ENCODE data around the gene SUCNR1.
"Not testable (repeated sequence)": the region's sequence is repeated elsewhere in the genome, so short reads cannot be mapped to it uniquely, and the experiment has no call there.

SUCNR1 gene

DNA sequence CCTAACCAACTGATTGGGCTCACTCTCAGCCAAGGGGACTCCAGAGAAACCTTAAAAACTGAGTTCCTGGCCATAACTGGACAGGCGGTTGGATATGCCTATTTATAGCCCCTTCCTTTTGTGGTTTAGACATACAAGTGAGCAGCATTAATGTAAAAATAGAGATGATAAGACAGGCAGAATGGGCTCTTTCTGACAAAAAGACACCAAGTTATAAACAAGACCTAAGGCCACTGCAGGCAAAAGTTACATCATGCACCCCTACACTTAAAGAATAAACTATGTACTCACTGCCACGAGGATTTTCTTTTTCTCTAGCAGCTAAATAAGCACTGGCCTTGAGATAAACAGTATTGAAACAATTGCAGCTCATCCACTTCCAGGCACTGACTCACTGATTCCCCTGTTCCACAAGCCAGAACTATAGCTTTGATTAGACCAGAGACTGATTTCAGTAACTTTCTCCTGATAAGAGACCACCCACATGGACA is 30.1 kb downstream of the SUCNR1 start:
- DNase-seq: no peak

DNA sequence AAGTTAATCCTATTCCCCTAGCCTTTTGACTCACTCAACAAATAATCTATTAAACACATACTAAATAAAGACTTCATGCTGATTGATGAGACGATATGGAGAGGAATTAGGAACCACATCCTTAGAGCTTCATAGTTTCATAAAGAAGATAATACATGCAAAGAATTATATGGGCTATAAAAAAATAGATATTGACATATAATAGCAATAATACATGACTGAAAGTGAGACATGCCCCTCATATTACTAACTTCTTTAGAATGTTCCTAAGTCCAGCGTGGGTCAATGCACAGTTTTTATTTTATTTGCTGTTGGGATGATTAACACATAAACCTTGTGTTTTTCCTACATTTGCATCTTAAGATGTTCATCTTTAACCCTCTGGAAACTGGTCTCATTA is 32.2 kb downstream of the SUCNR1 start:
- no peak for DNase-seq

DNA sequence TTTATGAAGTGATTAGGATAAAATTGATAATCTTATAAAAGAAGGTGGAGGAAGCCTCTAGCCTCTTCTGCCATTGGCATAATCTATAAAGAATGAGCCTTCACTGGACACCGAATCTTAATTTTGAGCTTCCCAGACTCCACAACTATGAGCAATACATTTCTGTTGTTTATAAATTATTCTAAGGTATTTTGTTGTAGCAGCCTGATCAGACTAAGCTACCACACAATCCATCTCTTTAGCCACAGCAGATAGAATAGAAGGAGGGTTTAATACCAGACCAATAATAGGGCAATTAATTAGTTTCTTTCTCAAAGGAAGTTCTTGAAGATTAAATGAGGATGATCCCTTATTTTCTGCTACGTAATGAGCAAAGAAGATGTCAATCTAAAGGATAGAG is 33.3 kb downstream of the SUCNR1 start:
- DNase-seq: no peak

DNA sequence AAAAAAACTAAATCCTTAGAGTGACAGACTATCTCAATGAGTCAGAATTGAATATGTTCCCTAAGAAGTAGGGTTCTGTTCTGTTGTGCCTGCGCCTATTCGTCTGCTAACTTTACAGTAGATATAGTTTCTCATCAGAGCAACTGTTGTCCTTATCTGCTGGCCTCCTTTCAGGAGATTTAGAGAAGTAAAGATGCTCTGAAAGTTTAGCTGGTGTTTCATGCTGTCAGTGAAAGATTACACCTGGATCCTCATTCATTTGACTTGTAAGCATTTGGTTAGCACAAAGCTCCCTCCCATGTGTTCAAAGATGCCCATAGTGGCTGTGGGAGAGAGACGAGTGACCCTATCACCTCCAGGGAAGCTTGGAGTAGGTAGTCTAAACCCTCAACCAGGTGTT is 35.0 kb downstream of the SUCNR1 start:
- no peak for DNase-seq

DNA sequence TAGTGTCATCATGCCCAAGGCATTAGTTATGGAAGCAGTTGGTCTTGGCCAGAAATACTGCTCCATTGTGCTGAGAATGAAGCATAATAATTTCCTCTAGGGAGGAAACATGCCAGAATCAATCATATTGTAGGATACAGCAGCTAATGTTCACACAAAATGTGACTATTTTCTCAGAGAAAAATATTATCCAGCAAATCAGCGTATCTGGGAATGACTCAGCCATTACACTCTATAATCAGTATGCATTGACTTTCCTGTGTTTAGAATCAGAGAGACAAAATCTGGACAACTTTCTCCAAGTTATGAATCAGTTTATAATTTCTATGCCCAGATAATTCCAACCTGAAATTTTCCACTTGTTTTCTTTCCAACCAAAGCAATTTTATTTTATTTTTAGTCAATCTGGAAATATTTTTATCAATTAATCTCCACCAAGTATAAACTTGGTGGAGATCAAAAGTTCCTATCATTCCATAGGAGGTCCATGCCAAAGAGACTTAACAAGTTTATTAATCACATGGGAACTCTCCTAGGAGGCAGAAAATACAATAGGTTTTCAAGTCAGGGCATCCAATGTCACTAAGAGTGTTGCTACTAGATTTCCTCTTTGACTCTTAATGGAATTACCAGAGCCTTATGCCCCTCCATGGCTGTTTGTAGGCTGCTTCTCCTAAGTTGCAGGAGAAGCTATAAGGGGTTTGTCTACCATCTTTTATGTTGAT is 36.4 kb downstream of the SUCNR1 start:
- no peak for DNase-seq

DNA sequence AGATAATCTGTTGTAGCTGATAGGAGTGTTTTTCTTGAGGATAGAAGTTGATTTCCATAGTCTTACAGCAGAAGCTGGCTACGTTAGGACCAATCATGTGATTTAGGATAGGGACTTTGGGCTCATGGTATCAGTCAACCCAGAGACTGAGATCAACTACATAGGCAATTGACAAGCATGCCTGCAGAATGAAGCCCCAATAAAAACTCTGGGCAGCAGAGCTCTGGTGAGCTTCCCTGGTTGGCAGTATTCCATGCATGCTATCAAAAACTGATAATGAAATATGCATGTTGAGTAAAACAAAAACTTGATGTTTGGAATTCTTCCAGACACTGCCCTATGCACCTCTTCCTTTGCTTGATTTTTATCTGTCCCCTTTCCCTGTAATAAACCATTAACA is 38.0 kb downstream of the SUCNR1 start:
- DNase-seq: no peak

DNA sequence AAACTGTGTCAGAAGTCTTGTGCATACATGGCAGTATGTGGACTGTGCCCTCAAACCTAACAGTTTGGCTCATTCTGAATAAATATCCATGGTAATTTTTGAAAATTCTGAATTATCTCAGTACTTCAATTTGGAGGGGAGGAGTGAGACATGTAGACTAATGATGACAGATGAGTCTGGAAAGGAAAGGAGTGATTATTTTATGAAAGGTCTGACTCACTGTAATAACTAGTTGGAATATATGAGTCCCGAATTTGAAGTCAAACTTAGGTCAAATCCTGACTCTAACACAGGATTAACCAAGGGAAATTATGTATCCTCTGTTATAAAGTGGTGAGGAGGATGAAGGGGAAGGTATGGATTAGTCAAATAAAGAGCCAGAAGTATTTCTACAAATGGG is 38.6 kb downstream of the SUCNR1 start:
- DNase-seq: no peak

DNA sequence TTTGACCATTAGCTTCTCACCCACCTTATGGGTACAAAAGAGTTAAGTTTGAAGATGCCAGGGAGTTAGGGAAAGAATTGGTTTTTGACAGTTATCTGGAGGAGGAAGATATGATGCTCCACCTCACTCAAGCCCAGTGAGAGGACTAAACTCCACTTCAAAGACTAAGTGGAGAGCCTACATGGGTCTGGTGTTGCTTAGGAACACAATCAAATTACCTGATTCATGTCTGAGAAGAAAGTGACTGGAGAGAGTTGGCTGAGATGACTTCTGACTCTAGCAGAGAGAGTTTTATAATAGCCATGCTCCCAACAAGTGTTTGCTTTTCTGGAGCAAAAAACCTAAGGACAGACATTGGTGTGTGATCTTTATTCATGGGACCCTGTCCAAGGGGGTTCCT is 43.3 kb downstream of the SUCNR1 start:
- no peak for DNase-seq

DNA sequence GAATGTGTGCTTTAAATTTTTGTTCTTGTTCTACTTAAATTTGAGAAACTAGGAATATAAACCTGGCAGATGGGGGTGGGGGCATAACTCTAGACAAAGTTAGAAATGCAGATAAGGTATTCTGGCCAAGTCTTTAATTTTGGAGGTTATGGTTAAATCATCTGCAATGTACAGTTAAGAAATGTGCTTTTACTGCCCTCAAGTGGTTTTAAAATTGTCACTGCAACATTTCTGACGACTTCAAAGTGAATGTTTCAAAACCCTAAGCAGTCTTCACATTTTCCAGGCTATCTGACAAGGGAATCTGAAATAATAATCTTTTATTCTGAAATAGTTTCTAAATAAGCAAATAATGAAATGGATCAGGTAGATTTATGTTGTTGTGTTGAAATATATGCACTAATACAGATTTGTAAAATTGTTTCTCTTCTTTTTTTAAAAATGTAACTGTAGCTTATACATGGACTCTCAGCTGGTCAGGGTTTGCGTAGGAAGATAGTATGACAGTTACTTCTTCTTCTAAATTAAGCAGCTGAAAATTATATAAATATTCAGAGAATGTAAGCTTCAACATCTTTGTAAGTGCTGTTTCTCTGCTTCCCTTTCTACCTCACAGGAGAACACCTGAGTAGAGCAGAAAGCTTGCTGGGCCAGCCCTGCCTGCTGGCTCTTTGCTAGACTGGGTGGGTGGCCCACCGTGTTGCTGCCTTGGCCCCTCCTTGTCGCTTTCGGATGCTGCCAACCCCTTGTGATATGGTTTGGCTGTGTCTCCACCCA is 45.0 kb downstream of the SUCNR1 start:
- DNase-seq: no peak

DNA sequence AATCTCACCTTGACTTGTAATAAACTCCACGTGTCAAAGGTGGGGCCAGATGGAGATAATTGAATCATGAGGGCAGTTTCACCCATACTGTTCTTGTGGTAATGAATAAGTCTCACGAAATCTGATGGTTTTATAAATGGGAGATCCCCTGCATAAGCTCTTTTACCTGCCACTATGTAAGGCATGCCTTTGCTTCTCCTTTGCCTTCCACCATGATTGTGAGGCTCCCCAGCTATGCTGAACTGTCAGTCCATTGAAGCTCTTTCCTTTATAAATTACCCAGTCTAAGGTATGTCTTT is 45.5 kb downstream of the SUCNR1 start:
- no peak for DNase-seq

DNA sequence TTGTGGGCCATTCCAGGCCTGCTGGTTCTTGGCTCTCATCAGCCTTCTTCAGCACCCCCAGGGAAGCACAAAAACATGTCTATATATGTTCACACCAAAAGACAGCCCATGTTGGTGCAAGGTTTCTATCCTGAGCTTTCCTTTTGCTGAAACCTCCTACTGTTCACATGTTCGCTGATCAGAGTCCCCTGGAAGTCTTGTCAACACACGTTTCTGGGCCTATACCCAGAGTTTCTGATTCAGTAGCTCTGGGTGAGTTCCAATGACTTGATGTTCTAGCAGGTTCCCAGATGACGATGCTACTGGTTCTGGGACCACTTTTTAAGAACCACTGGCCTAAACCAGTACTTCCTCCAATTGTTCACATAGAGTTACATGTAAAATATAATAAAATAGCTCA is 46.0 kb downstream of the SUCNR1 start:
- DNase-seq: no peak

DNA sequence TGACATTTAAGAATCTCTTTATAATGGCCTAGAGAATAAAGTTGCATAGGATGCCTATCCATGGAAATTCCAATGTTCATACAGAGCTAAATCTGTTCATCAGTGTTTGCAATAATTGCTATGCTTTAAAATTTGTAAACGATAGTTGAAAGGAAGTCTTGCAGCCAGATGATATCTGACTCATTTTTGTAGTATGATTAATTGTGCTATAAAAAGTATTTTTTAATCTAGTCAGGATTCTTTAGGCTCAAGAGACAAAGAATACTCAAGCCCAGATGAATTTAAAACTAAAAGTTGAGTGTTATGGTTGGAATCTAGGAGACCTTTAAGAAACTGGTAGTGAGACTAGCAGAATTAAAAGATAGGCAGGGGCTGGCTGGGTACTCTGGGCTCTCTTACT is 50.5 kb downstream of the SUCNR1 start:
- DNase-seq: no peak

DNA sequence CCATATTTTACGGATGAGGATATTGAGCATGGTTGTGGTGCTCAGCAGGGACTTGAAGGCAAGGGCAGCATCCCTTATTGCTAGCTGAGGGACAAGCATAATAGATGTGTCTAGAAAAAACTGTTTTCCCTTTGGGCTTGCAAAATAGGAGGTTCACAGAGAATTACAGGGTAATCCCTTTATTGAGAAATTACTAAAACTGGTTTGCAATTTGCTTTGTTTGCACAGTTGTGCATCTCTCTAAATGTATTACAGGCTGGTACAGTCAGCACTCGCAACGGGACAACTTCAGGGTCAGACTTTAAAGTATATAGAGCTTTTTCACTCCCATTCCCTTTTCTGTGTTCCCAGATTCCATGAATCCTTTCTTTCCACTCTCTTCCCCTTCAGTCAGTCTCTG is 51.3 kb downstream of the SUCNR1 start:
- DNase-seq: no peak

DNA sequence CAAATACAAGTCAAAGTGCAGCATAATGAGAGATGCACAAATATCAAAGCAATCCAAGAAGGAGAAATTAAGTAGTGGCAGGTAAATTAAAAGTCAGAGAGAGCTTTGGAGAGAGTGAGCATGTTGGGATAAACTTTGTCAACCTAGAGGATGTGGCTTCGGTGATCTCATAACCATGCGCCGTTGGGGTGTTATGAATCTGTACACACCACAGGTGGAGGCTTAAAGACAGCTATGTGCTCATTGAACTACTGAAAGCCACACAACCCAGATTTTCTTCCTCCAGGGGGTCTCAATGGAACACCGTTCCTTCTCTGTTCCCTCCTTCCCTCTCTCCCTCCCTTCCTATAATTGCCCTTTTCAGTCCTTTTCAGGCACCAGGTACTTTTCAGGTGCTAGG is 52.0 kb downstream of the SUCNR1 start:
- DNase-seq: no peak

DNA sequence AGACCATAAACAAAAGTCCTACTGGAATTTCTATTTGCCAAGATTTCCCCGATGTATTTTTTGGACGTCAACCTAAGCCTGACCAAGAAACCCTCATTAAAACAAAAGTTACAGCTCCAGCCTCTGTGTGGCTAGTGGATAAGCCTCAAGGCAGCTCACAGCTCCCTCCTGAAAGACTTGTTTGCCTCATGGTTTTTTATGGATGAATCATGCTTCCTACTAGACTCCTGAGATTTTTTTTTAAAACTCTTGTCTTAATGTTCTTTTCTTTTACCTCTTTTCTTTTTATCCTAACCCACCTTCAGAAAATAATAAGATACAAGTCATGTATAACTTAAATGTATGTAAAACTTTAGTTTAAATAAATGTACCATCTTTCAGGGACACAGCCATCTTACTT is 52.4 kb downstream of the SUCNR1 start:
- DNase-seq: no peak

DNA sequence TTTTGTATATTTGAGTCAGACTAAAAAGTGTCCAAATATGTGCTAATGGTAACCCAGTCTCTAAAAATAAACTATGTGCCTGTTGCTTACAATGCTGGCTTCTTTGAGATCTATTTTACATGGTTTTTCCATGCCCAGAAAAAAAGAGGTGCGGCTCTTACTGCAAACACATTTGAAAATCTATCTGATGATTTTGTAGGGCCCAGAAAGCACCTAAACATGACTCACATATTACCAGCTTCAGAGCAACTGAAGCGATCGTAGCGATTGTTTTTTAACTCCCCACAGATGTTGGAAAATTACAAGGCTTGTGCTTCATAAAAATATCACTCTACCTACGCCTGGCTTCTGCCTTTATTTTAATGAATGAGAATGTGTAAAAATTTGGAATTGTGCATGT is 53.5 kb downstream of the SUCNR1 start:
- no peak for DNase-seq

DNA sequence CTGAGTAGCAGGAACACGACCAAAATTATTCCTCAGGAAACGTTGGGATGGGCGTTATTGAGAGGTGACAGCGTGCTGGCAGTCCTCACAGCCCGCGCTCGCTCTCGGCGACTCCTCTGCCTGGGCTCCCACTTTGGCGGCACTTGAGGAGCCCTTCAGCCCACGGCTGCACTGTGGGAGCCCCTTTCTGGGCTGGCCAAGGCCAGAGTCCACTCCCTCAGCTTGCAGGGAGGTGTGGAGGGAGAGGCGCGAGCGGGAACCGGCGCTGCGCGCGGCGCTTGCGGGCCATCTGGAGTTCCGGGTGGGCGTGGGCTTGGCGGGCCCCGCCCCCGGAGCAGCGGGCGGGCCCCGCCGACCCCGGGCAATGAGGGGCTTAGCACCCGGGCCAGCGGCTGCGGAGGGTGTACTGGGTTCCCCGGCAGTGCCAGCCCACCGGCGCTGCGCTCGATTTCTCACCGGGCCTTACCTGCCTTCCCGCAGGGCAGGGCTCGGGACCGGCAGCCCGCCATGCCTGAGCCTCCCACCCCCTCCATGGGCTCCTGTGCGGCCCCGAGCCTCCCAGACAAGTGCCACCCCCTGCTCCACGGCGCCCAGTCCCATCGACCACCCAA is 54.6 kb downstream of the SUCNR1 start:
- not testable (repeated sequence) for DNase-seq

DNA sequence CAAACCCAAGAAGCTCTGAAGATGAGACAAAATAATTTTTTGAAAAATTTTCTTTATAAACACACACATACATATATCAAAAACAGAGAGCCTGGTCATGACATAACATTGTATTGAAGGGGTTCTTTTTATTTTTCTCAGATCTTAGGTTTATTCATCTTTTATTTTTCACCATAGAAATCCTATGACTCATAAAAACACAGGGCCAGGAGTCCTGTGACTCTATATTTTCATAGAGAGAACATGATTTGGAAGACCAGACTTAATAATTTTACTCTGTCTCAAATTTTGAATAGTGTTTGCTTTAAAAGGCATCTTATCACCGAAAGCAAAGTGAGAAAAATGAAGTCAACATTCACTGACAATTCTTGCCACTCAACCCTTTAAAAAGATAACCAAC is 57.7 kb downstream of the SUCNR1 start:
- DNase-seq: no peak

DNA sequence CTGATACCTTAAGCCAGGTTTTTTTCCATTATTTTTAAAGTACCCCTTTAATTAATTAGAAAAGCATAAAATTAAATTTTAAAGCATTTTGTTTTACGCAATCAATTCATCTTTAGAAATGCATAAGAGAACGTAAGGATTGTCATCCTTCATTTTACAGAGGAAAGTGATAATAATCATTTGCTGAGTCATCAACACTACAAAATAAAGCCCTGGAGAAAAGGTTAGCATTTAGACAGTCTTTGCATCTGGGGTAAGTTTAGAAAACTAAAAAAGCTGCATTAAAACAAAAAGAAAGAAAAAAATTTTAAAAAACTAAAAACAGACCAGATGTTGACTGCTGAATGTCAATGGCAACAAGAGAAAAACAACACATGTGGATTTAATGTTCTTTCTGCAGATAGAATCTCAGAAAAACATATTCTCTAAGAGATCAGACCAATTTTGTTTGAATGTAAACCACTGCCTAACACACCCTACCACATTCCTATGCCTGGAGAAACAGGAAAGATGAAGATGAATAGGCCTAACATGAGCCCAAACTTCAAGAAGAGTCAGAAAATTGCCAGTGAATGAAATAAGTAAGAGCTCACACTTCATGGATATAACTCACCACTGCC is 59.9 kb downstream of the SUCNR1 start:
- DNase-seq: no peak

Data from CD4-positive, alpha-beta T cell treated with Interleukin-15 for 1 hour (primary cell).